GM19463 (cell line): ENCODE measurements around the gene G6PC2.

Source experiments
- ATAC-seq: cut with Tn5 transposase; IDR thresholded peaks from one replicate; pipeline ENCODE4 v1.9.1; 2021; ENCODE audit warnings: mild to moderate bottlenecking, moderate library complexity; ENCODE audit not compliant: unreplicated experiment

G6PC2 gene

GRCh38 chr2:168945508-168945907, 44.4 kb downstream of the G6PC2 start:
- no peak for ATAC-seq

GRCh38 chr2:168948621-168949212, 47.6 kb downstream of the G6PC2 start:
- peak; percentile 66 for ATAC-seq

GRCh38 chr2:168949324-168949723, 48.2 kb downstream of the G6PC2 start:
- no peak for ATAC-seq

GRCh38 chr2:168951871-168952270, 50.8 kb downstream of the G6PC2 start:
- ATAC-seq: no peak

- ATAC-seq: no peak
These were observed 51.3 kb downstream of the G6PC2 start for GRCh38 chr2:168952424-168952823.

GRCh38 chr2:168954256-168954655, 53.2 kb downstream of the G6PC2 start:
- ATAC-seq: no peak

GRCh38 chr2:168955321-168955720, 54.2 kb downstream of the G6PC2 start:
- no peak for ATAC-seq

- no peak for ATAC-seq
These were observed 55.3 kb downstream of the G6PC2 start for GRCh38 chr2:168956392-168956791.
